GM18498 (cell line): ENCODE results near the gene NAT14.

Source experiments
- ATAC-seq: cut with Tn5 transposase; IDR thresholded peaks from one replicate; pipeline ENCODE4 v1.9.1; 2021; ENCODE audit warnings: mild to moderate bottlenecking, moderate library complexity; ENCODE audit not compliant: unreplicated experiment

The NAT14 gene

GRCh38 chr19:55498246-55498840 is 13.4 kb downstream of the NAT14 start:
- ATAC-seq = no peak

DNA sequence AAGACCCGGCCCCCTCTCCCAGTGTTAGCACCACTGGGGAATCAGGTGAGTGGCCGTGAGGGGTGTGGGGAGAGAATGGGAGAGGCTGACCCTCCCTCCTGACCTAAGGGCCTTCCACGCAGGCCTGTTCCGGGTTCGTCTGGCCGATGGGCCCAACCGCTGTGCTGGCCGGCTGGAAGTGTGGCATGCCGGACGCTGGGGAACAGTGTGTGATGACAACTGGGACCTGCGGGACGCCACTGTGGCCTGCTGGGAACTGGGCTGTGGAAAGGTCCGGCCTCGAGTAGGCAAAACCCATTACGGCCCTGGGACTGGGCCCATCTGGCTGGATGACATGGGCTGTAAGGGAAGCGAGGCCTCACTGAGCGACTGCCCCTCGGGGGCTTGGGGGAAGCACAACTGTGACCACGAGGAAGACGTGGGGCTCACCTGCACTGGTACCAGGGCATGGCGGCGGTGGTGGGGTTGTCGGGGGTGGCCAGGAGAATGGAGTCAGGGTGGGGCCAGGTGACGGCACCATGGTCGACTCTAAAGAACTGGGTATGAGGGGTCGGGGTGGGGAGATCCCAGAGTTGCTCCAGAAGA is 15.5 kb downstream of the NAT14 start:
- ATAC-seq = no peak

DNA sequence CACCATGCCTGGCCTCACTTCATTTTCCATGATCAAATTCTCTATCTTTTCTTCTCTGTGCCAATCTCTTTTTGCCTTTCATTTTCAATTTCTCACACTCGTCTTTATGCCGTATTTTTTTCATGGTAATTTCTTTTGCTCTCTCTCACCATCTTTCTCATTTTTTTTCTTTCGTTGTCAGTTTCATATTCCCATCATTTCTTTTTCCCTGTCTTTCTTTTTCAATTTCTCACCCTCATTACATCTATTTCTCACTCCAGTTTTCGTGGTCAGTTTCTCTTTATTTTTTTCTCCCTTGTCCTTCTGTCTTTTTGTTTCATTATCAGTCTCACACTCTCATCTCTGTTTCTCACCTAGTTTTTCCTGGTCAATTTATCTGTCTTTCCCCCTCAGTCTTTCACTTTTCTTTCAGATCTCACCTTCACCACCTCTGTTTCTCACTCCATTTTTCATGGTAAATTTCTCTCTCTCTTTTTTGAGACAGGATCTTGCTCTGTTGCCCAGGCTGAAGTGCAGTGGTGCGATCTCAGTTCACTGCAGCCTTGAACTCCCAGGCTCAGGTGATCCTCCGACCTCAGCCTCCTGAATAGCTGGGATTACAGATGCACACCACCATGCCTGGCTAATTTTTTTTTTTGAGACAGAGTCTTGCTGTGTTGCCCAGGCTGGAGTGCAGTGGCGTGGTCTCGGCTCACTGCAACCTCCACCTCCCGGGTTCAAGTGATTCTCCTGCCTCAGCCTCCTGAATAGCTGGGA is 17.4 kb downstream of the NAT14 start:
- no peak for ATAC-seq

- ATAC-seq = no peak
Observed at GRCh38 chr19:55503157-55503501, 18.1 kb downstream of the NAT14 start.

DNA sequence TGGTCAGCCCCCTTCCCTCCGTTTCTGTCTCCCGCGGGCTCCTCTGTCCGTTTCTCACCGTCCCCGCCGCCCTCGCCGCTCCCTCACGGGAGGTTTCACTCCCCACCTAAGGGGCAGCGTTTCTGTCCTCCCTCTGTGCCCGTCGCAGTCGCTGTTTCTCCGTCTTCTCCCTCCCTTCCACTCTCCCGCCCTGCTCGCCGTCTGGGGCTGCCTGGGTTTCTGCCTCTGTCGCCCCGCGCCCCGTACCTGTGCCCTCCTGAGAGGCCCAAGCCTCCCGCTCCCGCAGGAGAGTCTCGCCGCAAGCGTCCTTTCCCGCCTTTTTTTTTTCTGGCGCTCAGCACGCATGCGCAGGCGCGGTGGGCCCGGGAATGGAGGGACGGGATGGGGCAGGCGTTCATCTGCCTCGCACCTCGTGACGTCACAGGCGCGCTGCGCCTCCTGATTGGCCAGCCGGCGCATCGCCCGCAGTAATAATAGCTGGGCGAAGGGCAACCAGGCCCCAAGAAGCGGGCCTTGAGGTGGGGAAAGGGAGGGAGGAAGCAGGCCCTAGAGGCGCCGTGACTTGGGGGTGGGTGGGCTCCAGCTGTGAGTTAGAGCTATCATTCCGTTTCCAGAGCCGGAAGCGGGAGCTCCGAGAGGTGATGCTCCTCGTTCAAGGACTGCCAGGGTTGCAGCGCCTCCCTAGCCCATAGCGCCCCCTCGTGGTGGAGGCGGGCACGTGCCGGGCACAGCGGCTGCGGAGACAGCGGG is 18.7 kb downstream of the NAT14 start:
- ATAC-seq = peak; percentile 92

DNA sequence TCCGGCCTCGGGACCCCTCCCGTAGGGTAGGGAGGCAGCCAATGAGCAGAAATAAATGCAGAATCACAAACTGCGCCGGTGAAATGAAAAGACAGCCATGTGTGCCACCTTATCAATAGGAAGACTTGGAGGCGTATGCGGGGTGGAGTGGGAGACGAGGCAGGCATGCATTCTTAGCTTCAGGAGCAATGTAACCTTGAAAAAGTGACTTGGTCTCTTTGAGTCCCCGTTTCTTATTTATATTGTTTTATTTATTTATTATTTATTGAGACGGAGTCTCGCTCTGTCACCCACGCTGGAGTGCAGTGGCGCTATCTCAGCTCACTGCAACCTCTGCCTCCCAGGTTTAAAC is 19.2 kb downstream of the NAT14 start:
- no peak for ATAC-seq

DNA sequence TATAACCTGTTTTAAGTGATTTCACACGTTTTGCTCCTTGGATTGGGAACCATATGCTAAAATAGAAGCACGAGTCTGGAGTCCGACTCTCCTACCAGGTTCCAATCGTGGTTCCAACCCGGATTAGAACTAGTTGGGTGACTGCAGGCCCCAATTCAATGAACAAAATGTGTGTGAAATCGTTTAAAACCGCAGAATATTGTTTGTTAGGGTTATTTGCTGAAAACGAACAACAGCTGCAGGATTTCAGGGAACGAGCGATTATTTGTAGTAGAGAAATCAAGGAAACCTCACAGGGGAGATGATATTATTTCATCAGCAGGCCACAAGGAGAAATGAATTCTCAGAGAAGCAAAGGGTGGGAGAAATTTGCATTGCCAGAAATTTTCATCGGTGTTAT is 20.0 kb downstream of the NAT14 start:
- ATAC-seq = no peak

DNA sequence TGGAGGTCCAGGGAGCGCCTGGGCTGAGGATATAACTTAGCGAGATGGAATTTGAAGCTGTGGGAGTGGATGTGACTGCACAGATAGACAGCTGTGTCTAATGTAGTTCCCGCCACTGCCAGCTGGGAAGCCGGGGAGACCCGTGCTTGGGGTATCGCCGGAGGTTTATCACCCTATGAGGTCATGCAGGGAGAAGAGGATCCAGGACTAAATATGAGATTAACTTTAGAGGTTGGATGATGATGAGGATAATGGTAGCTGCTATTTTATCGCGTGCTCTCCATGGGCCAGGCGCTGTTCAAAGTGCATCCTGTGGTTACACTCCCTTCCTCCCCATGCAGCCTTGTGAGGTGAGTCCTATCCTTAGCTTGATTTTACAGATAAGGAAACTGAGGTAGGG is 23.1 kb downstream of the NAT14 start:
- no peak for ATAC-seq

DNA sequence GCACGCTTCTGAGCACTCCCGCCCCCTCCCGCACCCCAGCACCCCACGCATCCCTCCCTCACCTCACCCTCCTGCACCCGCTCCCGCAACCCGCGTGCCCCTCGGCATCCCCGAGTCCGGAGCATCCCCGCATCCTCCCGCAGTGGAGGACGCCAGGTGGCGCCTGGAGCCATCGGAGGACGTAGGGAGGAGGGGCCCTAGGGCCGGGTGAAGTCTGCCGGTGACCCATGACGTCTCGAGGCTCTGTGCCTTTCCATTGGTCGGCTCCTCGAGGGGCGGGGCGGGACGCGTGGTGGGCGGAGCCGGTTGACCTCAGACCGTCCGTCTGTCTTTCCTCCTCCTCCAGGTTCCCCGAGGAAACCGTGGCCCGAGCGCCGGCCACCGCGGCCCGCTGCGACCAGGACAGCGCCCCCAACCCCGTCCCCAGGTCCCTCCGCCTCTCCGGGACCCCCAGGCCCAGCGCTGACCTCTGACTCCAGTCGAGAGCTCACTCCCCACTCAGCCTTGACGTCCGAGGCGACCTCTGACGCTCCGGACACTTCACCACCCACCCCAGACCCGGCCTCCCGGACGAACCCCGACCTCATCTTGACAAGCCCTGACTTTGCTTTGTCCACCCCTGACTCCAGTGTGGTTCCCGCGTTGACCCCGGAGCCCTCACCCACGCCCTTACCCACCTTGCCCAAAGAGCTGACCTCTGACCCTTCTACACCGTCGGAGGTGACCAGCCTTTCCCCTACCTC is 32.1 kb downstream of the NAT14 start:
- peak; percentile 99 for ATAC-seq

DNA sequence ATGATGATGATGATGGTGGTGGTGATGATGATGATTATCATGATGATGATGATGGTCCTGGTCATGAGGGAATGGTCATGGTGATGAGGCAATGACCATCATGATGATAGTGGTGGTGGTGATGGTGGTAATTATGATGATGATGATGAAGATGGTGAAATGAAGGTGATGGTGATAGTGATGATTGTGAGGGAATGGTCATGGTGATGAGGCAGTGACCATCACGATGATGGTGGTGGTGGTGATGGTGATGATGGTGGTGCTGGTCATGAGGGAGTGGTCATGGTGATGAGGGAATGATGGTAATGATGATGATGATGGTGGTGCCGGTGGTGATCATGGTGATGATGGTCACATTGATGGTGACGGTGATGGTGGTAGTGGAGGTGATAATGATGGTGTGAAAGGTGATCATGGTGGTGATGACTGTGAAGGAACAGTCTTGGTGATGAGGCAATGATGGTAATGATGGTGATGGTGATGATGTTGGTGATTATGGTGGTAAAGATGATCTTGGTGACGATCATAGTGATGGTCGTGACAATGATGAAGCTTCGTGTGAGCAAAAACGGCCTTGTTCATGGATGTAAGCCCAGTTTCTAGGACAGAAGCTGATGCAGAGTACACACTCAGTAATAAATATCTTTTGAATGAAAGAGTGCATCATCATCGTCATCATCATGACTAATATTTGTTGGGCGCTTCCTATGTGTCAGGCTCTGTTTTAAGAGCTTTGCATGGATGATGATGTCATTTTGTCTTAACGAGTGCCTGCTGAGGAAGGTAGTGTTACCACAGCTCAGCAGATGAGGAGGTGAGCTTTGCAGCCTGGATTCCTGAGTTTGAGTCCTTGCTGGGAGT is 34.7 kb downstream of the NAT14 start:
- ATAC-seq = no peak

- ATAC-seq = no peak
Observed at GRCh38 chr19:55520691-55521292, 35.8 kb downstream of the NAT14 start.

- no peak for ATAC-seq
Observed at GRCh38 chr19:55525289-55526101, 40.5 kb downstream of the NAT14 start.

GRCh38 chr19:55526216-55527196 is 41.5 kb downstream of the NAT14 start:
- ATAC-seq = no peak

- no peak for ATAC-seq
Observed at GRCh38 chr19:55527197-55528029, 42.4 kb downstream of the NAT14 start.

DNA sequence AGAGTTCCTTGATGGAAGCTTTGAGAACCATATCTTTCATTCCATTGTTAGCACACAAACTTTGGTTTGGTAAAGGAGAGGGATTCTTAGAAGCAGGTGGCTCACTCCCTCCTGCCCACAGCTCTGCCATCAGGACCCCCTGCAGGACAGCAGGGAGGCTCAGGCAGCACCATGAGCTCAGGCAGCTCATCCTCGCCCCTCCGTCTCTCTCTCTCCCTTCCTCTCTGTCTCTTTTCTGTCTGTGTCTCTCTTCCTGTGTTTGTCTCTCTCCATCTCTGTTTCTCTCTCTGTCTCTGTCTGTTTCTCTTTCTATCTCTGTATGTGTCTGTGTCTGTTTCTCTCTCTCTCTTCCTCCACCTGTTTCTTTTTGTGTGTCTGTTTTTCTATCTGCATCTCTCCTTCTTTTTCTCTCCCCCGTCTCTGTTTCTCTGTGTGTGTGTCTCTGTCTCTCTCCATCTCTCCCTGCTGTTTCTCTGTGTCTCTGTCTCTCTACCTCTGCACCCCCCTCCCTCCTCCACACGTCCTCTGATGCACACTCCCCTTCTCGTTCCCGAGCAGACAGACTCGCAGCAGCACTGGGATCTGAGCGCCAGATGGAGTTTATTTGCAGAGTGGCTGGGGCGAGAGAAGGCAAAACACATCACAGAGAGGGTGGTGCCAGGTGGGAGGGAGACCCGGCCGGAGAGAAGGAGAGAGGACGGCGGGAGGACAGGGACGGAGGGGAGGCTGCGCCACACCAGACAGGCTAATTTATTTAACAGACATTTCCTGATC is 43.2 kb downstream of the NAT14 start:
- no peak for ATAC-seq

- ATAC-seq = no peak
Observed at GRCh38 chr19:55529636-55530234, 44.7 kb downstream of the NAT14 start.
